Lower leg skin (tissue), 3 donors: ENCODE data around the gene IL1R2.

Experiments
- POLR2A ChIP-seq, 2 donors: fragments of 450-650 bp; IDR thresholded peaks; one replicate each; pipeline ENCODE4 v1.6.1; 2016 to 2017; ENCODE audit warnings: antibody characterized with exemption in 2 of 2, mild to moderate bottlenecking in 1 of 2, moderate library complexity in 1 of 2
- TF ChIP-seq, protein P1 (sequence below), 3 donors: fragments of 450-650 bp; IDR thresholded peaks; one replicate each; pipeline ENCODE4 v1.5.1; 2016; ENCODE audit warnings: antibody characterized with exemption in 3 of 3, mild to moderate bottlenecking in 3 of 3, moderate library complexity in 2 of 3

DNA sequence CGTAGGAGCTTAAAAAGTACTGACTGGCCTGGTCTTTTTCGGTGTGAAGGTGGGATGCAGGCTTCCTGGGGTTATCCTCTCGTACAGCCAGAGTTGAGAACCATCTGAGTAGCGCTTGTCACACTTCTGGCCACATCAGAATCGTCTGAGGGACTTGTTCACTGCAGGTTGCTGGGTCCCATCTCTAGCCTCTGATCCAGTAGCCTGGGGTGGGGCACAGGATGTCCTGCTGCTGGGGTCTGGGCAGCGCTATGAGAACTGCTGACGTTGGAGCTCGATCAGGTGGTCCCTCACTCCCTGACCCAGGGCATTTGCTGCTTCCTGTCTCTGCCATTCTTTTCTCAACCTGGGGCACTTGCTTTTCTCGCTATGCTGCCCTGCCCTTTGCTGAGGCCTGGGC lies 7.1 kb upstream of the IL1R2 start:
- TF ChIP-seq POLR2A (IDR thresholded peaks at IDR 0.05): no peak
- TF ChIP-seq, protein P1, sequence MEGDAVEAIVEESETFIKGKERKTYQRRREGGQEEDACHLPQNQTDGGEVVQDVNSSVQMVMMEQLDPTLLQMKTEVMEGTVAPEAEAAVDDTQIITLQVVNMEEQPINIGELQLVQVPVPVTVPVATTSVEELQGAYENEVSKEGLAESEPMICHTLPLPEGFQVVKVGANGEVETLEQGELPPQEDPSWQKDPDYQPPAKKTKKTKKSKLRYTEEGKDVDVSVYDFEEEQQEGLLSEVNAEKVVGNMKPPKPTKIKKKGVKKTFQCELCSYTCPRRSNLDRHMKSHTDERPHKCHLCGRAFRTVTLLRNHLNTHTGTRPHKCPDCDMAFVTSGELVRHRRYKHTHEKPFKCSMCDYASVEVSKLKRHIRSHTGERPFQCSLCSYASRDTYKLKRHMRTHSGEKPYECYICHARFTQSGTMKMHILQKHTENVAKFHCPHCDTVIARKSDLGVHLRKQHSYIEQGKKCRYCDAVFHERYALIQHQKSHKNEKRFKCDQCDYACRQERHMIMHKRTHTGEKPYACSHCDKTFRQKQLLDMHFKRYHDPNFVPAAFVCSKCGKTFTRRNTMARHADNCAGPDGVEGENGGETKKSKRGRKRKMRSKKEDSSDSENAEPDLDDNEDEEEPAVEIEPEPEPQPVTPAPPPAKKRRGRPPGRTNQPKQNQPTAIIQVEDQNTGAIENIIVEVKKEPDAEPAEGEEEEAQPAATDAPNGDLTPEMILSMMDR (IDR thresholded peaks at IDR 0.05): no peak
